Panc1 (cell line): ENCODE results near the gene KCNJ1. TPM values are rescaled to one million over a fixed set of nuclear protein-coding genes. Genes with fewer than 3 reads are reported as not detected.

Experiments
- ATAC-seq: fragments of 200-7000 bp; cut with Tn5 transposase; 2 replicates; pipeline ENCODE4 v1.9.1; 2020; ENCODE audit warnings: mild to moderate bottlenecking, moderate library complexity
- BruUV-seq: library from RNA; stranded (reverse); fragments of 400-500 nt; replicated peaks from 2 replicates; lab custom pipeline; 2021; lab: Mats Ljungman, UMichigan
- CTCF ChIA-PET: fragments of 300-600 bp; sonication (Branson Sonifier 250); formaldehyde crosslinking; loops from one replicate; lab custom pipeline; 2022; ENCODE audit warnings: antibody characterized with exemption; lab: Charles Lee
- POLR2A ChIA-PET: fragments of 300-600 bp; sonication (Branson Sonifier 250); formaldehyde crosslinking; loops from one replicate; lab custom pipeline; 2022; ENCODE audit warnings: antibody characterized with exemption; lab: Charles Lee
- DNase-seq: peaks from one replicate; pipeline ENCODE4 v3.0.0-alpha.2; 2010; ENCODE audit warnings: low read depth, low spot score
- H3K27ac ChIP-seq: 2 replicates; pipeline ENCODE4 v1.5.1; 2011; ENCODE audit warnings: mild to moderate bottlenecking, low read length, inconsistent platforms
- H3K27me3 ChIP-seq: fragments of 200-500 bp; sonication (Bioruptor generic); 2 replicates; pipeline ENCODE4 v1.6.0; 2014; ENCODE audit warnings: low read length, inconsistent platforms; ENCODE audit not compliant: control insufficient read depth, insufficient read depth
- H3K36me3 ChIP-seq: fragments of 200-500 bp; sonication (Bioruptor generic); 2 replicates; pipeline ENCODE4 v1.5.1; 2014; ENCODE audit warnings: inconsistent platforms, mild to moderate bottlenecking, low read length, moderate library complexity; ENCODE audit not compliant: control insufficient read depth, insufficient read depth
- H3K4me1 ChIP-seq: 2 replicates; pipeline ENCODE4 v1.5.1; 2011; ENCODE audit warnings: inconsistent platforms, mild to moderate bottlenecking, low read length, moderate library complexity; ENCODE audit not compliant: control insufficient read depth, insufficient read depth
- H3K4me3 ChIP-seq, 2 experiments: 2 replicates each; pipeline ENCODE4 v1.5.1; 2011 to 2012; ENCODE audit warnings: low read depth in 2 of 2, low read length in 2 of 2, mild to moderate bottlenecking in 2 of 2, inconsistent platforms in 1 of 2, moderate library complexity in 1 of 2
- H3K9me3 ChIP-seq: fragments of 200-500 bp; sonication (Bioruptor generic); 2 replicates; pipeline ENCODE4 v1.5.1; 2014; ENCODE audit warnings: low read depth, mild to moderate bottlenecking, inconsistent platforms, low read length, moderate library complexity; ENCODE audit not compliant: control insufficient read depth, insufficient read depth
- POLR2AphosphoS5 ChIP-seq: IDR thresholded peaks from 2 replicates; pipeline ENCODE4 v1.6.1; 2012; ENCODE audit warnings: mild to moderate bottlenecking, low read depth, low read length, moderate library complexity
- SIN3A ChIP-seq: IDR thresholded peaks from 2 replicates; pipeline ENCODE4 v1.6.1; 2012; ENCODE audit warnings: low read depth, mild to moderate bottlenecking, low read length, moderate library complexity, borderline replicate concordance; ENCODE audit not compliant: insufficient read depth
- TCF7L2 ChIP-seq: IDR thresholded peaks from 2 replicates; pipeline ENCODE4 v1.6.1; 2011; ENCODE audit warnings: mild to moderate bottlenecking, low read depth, low read length, inconsistent platforms
- in situ Hi-C: cut with HindIII; loops from 2 replicates; pipeline ENCODE4 v1.10.0; 2016; ENCODE audit warnings: low sequenced_read_pairs, low pct_unique_long_range_greater_than_20kb
- intact Hi-C: fragments of 100-400 bp; cut with micrococcal nuclease; formaldehyde crosslinking; loops from one replicate; pipeline ENCODE4 v1.10.0; 2022; ENCODE audit not compliant: unreplicated experiment
- total RNA-seq: library from RNA; stranded (reverse); gene quantifications from one replicate; pipeline ENCODE4 v1.2.1, GENCODE V29; 2021; ENCODE audit not compliant: unreplicated experiment
- TF ChIP-seq, protein P1 (sequence below): fragments of 450-650 bp; IDR thresholded peaks from 2 replicates; pipeline ENCODE4 v1.5.1; 2017; ENCODE audit warnings: mild to moderate bottlenecking
- TF ChIP-seq, protein P2 (sequence below), 2 experiments: IDR thresholded peaks; 2 replicates each; pipeline ENCODE4 v1.6.1; 2011 to 2012; ENCODE audit warnings: low read depth in 2 of 2, control low read depth in 1 of 2, low read length in 1 of 2, mild to moderate bottlenecking in 1 of 2, moderate library complexity in 1 of 2; ENCODE audit not compliant: insufficient read depth in 1 of 2

Gene KCNJ1
- total RNA-seq, 1 experiment from 2014 or later: not detected

DNA sequence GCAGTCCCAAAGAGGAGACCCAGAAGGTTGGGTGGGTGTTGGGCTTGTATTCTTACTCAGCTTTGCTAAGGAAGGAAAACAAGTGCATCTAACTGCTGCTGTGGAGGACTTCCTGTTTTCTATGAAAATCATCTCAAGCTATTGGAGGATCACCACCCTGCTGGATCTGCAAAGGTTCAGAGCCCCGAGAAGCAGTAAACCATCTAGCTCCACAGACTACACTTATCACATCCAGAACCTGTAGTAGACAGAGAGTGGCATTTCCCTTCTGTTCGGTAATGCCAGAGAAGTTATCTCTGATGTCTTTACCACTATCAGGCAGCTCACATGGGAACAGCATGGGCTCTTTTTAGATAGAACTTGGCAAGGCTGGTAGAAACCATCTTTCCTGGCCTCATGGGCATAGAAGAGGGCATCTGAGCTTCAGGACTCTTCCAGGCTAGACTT, 21.7 kb downstream of the KCNJ1 start:
- Histone ChIP-seq H3K9me3 (no peaks in the 10 kb centered on the region), H3K4me1 (no peaks in the 10 kb centered on the region), H3K27ac (no peak overlapping the region), H3K4me3 (no peak overlapping the region), H3K27me3 (peaks cover 20% of the 10 kb centered on the region), H3K36me3 (no peaks in the 10 kb centered on the region)
- in situ Hi-C loops (loop anchor here (25.0 kb wide), 1 partner anchor 683 kb away; no protein-coding TSS in a partner anchor), intact Hi-C loops (loop anchor here (5.0 kb wide), 1 partner anchor 813 kb away; no protein-coding TSS in a partner anchor)
- TF ChIP-seq, protein P1, sequence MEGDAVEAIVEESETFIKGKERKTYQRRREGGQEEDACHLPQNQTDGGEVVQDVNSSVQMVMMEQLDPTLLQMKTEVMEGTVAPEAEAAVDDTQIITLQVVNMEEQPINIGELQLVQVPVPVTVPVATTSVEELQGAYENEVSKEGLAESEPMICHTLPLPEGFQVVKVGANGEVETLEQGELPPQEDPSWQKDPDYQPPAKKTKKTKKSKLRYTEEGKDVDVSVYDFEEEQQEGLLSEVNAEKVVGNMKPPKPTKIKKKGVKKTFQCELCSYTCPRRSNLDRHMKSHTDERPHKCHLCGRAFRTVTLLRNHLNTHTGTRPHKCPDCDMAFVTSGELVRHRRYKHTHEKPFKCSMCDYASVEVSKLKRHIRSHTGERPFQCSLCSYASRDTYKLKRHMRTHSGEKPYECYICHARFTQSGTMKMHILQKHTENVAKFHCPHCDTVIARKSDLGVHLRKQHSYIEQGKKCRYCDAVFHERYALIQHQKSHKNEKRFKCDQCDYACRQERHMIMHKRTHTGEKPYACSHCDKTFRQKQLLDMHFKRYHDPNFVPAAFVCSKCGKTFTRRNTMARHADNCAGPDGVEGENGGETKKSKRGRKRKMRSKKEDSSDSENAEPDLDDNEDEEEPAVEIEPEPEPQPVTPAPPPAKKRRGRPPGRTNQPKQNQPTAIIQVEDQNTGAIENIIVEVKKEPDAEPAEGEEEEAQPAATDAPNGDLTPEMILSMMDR: no peak
- TF ChIP-seq, protein P2, sequence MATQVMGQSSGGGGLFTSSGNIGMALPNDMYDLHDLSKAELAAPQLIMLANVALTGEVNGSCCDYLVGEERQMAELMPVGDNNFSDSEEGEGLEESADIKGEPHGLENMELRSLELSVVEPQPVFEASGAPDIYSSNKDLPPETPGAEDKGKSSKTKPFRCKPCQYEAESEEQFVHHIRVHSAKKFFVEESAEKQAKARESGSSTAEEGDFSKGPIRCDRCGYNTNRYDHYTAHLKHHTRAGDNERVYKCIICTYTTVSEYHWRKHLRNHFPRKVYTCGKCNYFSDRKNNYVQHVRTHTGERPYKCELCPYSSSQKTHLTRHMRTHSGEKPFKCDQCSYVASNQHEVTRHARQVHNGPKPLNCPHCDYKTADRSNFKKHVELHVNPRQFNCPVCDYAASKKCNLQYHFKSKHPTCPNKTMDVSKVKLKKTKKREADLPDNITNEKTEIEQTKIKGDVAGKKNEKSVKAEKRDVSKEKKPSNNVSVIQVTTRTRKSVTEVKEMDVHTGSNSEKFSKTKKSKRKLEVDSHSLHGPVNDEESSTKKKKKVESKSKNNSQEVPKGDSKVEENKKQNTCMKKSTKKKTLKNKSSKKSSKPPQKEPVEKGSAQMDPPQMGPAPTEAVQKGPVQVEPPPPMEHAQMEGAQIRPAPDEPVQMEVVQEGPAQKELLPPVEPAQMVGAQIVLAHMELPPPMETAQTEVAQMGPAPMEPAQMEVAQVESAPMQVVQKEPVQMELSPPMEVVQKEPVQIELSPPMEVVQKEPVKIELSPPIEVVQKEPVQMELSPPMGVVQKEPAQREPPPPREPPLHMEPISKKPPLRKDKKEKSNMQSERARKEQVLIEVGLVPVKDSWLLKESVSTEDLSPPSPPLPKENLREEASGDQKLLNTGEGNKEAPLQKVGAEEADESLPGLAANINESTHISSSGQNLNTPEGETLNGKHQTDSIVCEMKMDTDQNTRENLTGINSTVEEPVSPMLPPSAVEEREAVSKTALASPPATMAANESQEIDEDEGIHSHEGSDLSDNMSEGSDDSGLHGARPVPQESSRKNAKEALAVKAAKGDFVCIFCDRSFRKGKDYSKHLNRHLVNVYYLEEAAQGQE (IDR thresholded peaks at IDR 0.05; ENCODE audit: insufficient read depth in 1 of 2, low read depth in 2 of 2, low read length in 1 of 2): no peak
- no peak for TF ChIP-seq TCF7L2
- TF ChIP-seq POLR2AphosphoS5: no peak
- no peak for TF ChIP-seq SIN3A
- DNase-seq (no peak), ATAC-seq (no peak)
- ChIA-PET CTCF (interaction anchor here (0.6 kb wide), 1 partner anchor 212 kb away, joined by 4 read pairs; no protein-coding TSS in a partner anchor), POLR2A (no interaction called here)
- BruUV-seq: no TSS peak

DNA sequence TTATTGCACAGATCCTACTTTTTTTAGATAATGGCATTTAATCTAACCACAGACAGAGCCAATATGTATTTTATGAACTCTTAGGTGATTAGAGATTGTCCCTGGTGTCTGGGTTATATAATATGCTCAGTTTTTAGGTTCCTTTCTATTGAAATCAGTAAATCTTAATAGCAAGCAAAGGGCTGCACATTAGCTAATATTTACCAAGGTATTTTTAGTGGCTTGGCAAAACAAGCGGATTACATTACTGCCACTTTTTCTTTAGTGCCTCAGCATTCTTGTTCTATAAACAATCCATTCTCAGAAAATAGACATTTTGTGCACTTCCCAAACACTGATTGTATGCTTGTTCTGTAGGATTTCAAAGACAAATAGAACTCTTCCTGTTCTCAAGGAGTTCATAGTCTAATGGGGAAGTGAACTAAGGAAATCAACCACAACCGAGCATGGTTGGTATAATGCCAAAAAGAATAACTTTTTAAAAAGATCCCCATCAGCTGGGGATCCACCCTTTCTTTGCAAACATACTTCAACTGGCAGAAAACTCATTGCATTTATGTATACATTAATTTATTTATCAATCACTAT, 23.8 kb downstream of the KCNJ1 start:
- BruUV-seq: no TSS peak
- POLR2A ChIA-PET: no interaction called here

More for the DNA sequence above, 23.8 kb downstream of the KCNJ1 start:
- TF ChIP-seq SIN3A (no peak), TCF7L2 (no peak), POLR2AphosphoS5 (no peak)
- TF ChIP-seq, protein P1: no peak
- TF ChIP-seq, protein P2 (IDR thresholded peaks at IDR 0.05; ENCODE audit: insufficient read depth in 1 of 2, low read depth in 2 of 2, low read length in 1 of 2): no peak
- H3K36me3 ChIP-seq: no peaks in the 10 kb centered on the region
- intact Hi-C loops (no loop called here), in situ Hi-C loops (loop anchor here (25.0 kb wide), 1 partner anchor 681 kb away; no protein-coding TSS in a partner anchor)
- CTCF ChIA-PET: no interaction called here
- no peaks in the 10 kb centered on the region for H3K9me3 ChIP-seq
- H3K27me3 ChIP-seq: peaks cover 26% of the 10 kb centered on the region
- no peak overlapping the region for H3K27ac ChIP-seq
- no peaks in the 10 kb centered on the region for H3K4me1 ChIP-seq
- DNase-seq (no peak), ATAC-seq (no peak)
- no peak overlapping the region for H3K4me3 ChIP-seq
